ENCODE results near the gene DENND10. TPM values are rescaled to one million over a fixed set of nuclear protein-coding genes. Genes with fewer than 3 reads are reported as not detected.

Gene DENND10
- total and polyA plus RNA-seq, 2 experiments from 2014 or later, result 41.4 to 41.8 TPM

DNA sequence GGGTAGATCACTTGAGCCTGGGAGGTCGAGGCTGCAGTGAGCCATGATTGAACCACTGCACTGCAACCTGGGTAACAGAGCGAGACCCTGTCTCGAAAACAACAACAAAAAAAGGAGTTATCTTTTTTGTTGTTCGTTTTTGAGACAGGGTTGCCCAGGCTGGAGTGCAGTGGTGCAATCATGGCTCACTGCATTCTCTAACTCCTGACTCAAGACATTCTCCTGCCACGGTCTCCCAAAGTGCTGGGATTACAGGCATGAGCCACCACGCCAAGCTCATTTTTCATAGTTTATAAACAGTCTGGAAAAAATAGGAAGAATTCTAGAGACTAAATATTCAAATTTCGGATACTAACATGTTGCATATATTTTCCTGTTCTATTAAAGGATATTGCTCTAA, 32.2 kb downstream of the DENND10 start:
- no peak overlapping the region for H3K27ac ChIP-seq (ENCODE audit: low read depth)
- no peak for DNase-seq (ENCODE audit: low spot score)
- H3K4me1 Mint-ChIP-seq, result no peaks in the 10 kb centered on the region
- H3K36me3 Mint-ChIP-seq (ENCODE audit: low read depth), result peaks cover 45% of the 10 kb centered on the region
- H3K79me2 ChIP-seq (replicated peaks; ENCODE audit: insufficient read depth), result no peaks in the 10 kb centered on the region
- H3K27me3 Mint-ChIP-seq (ENCODE audit: insufficient read depth, low read depth, poor library complexity), result peaks cover 1% of the 10 kb centered on the region
- H4K20me1 ChIP-seq (replicated peaks; ENCODE audit: insufficient read depth), result no peaks in the 10 kb centered on the region; the same call in 1 of the 2 replicates
- TF ChIP-seq EZH2phosphoT487 (IDR thresholded peaks at IDR 0.05; ENCODE audit: unreplicated experiment) (no peak), CTCF (conservative IDR thresholded peaks at IDR 0.05; ENCODE audit: low read depth in 2 of 2) (no peak), ZNF114 (CRISPR knock-in tag; IDR thresholded peaks at IDR 0.05) (no peak), JUNB (IDR thresholded peaks at IDR 0.05; ENCODE audit: unreplicated experiment) (no peak), ZNF331 (CRISPR knock-in tag; IDR thresholded peaks at IDR 0.05; ENCODE audit: low read depth) (no peak), CREB1 (CRISPR knock-in tag; IDR thresholded peaks at IDR 0.05; ENCODE audit: low read depth) (no peak), POLR2AphosphoS5 (IDR thresholded peaks at IDR 0.05; ENCODE audit: low read depth) (no peak), EZH2 (IDR thresholded peaks at IDR 0.05; ENCODE audit: low read depth, unreplicated experiment) (no peak), NANOG (IDR thresholded peaks at IDR 0.05; ENCODE audit: borderline replicate concordance) (no peak), ZNF462 (CRISPR knock-in tag; IDR thresholded peaks at IDR 0.05) (no peak), STAT1 (IDR thresholded peaks at IDR 0.05; ENCODE audit: unreplicated experiment) (no peak)
- TF ChIP-seq, protein P1, sequence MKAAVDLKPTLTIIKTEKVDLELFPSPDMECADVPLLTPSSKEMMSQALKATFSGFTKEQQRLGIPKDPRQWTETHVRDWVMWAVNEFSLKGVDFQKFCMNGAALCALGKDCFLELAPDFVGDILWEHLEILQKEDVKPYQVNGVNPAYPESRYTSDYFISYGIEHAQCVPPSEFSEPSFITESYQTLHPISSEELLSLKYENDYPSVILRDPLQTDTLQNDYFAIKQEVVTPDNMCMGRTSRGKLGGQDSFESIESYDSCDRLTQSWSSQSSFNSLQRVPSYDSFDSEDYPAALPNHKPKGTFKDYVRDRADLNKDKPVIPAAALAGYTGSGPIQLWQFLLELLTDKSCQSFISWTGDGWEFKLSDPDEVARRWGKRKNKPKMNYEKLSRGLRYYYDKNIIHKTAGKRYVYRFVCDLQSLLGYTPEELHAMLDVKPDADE (IDR thresholded peaks at IDR 0.05), result no peak
- TF ChIP-seq, protein P2, sequence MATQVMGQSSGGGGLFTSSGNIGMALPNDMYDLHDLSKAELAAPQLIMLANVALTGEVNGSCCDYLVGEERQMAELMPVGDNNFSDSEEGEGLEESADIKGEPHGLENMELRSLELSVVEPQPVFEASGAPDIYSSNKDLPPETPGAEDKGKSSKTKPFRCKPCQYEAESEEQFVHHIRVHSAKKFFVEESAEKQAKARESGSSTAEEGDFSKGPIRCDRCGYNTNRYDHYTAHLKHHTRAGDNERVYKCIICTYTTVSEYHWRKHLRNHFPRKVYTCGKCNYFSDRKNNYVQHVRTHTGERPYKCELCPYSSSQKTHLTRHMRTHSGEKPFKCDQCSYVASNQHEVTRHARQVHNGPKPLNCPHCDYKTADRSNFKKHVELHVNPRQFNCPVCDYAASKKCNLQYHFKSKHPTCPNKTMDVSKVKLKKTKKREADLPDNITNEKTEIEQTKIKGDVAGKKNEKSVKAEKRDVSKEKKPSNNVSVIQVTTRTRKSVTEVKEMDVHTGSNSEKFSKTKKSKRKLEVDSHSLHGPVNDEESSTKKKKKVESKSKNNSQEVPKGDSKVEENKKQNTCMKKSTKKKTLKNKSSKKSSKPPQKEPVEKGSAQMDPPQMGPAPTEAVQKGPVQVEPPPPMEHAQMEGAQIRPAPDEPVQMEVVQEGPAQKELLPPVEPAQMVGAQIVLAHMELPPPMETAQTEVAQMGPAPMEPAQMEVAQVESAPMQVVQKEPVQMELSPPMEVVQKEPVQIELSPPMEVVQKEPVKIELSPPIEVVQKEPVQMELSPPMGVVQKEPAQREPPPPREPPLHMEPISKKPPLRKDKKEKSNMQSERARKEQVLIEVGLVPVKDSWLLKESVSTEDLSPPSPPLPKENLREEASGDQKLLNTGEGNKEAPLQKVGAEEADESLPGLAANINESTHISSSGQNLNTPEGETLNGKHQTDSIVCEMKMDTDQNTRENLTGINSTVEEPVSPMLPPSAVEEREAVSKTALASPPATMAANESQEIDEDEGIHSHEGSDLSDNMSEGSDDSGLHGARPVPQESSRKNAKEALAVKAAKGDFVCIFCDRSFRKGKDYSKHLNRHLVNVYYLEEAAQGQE (IDR thresholded peaks at IDR 0.05; ENCODE audit: unreplicated experiment), result no peak
- H3K4me3 ChIP-seq, result no peak overlapping the region
- peaks cover 10% of the 10 kb centered on the region; the same call in 1 of the 2 replicates for H3K36me3 ChIP-seq (ENCODE audit: insufficient read depth)
- no peak overlapping the region for H3K27ac Mint-ChIP-seq
- H3K4me1 ChIP-seq (ENCODE audit: insufficient read depth), result no peaks in the 10 kb centered on the region
- peaks cover 3% of the 10 kb centered on the region; the same call in 1 of the 3 replicates for H3K9me3 Mint-ChIP-seq
- H2AFZ ChIP-seq, result no peak overlapping the region
- H3K4me3 Mint-ChIP-seq, result no peak overlapping the region
- H3K27me3 ChIP-seq (ENCODE audit: insufficient read depth), result no peaks in the 10 kb centered on the region
- ATAC-seq, result no peak
- no peaks in the 10 kb centered on the region for H3K9me2 ChIP-seq (ENCODE audit: insufficient read depth)
- H3F3A ChIP-seq (replicated peaks; ENCODE audit: low read depth), result no peaks in the 10 kb centered on the region
- H3K4me2 ChIP-seq, result no peak overlapping the region

Measured in GM23338 (cell line).